T1000 (cell line): ENCODE measurements around the gene FSTL4.

Experiments
- DNase-seq: peaks from one replicate; lab custom pipeline; 2025; ENCODE audit warnings: mixed read lengths; lab: John Stamatoyannopoulos, UW

The FSTL4 gene

DNA sequence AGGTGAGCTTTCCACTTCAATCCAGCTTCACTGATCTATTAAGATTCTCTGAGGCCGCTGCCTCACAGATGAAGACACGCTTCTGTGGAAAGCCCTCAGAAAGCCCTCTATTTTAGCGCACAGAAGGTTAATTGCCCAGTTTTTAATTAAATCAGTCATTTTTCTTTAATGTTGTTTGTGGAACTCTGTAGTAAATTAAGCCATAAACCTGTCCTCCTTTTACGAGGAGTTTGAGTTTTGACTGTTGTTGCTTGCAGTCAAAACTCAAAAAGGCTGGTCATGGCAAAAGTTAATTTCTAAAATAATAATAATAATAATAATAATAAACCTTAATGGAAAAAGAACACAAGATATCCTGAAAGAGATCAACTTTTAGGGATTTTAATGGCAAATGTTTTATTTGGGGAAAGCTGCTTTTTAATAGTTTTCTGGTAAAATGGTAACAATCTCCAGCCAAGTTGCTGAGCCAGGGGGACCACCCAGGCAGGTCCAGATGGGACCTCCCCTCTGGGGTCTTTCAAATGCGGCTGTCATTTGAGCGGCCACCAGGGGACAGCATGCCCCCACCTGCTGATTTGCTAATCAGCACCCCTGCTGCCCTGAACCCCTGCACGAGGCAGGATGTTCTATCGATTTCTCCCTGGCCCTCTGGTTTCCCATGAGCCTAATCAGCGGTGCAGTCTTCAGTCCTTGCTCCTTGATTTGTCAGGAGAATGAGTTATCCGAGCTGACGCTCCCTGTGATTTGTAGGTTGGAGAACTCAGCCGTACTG lies 247.2 kb downstream of the FSTL4 start:
- DNase-seq: no peak

GRCh38 chr5:133363807-133364587 lies 248.3 kb downstream of the FSTL4 start:
- no peak for DNase-seq

DNA sequence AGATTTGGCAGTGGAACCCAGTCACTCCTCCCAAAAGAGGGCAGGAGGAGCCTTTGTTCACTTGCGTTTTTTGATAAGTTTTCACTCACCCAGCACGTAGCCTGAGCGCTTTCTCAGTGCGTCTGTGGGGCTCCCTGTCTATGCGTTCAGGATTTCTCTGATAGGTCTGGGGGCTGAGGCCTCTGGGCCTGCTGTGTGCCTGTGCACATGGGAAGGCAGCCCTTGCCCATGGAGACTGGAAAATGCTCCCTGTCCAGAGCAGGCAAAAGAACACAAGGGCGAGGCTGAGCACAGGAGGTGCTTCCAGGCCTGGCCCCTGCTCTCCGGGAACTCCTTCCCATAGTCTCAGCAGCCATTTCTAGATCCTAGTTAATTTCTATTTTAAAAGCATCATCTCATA lies 249.9 kb downstream of the FSTL4 start:
- DNase-seq: no peak

GRCh38 chr5:133361922-133362321 lies 250.4 kb downstream of the FSTL4 start:
- DNase-seq: no peak

- no peak for DNase-seq
Measured at GRCh38 chr5:133360693-133361472, 251.5 kb downstream of the FSTL4 start.

- DNase-seq: no peak
Measured at GRCh38 chr5:133359861-133360260, 252.5 kb downstream of the FSTL4 start.

DNA sequence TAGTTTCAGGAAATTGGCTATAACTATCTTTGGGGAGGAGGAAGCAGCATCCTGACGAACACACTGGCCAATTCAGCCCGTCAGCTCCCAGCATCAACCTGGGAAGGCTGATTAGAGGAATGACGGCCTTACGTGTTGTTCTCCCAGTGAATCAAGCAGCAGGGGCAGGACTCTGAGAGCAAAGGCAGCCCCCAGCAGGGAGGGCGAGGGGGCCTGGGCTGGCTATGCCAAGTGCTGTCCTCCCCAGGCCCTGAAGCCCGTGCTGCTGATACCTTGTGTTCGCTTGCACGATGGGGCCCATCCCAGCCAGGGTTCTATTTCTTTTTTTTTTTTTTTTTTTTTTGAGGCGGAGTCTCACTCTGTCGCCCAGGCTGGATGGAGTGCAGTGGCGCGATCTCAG lies 254.1 kb downstream of the FSTL4 start:
- DNase-seq: no peak

DNA sequence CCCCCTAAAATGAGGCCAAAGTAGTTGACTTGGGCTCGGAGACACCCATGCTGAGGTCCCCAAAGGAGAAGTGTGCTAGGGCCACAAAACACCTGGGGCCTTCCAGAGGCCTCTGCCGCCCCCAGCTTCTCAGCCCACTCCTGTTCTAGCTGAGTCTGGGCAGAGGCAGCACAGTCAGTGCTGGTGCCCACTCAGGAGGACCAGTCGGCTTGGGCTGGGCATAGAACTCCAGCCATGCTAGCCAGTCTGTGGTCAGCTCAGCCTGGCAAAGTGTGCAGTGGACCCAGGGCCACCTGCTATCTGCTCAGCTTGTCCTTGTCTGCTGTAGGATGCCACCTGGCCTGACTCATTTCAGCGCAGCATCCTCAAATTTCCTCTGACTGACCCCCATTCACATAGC lies 254.6 kb downstream of the FSTL4 start:
- no peak for DNase-seq

- no peak for DNase-seq
Measured at GRCh38 chr5:133356984-133357421, 255.3 kb downstream of the FSTL4 start.

GRCh38 chr5:133356396-133356983 lies 255.9 kb downstream of the FSTL4 start:
- DNase-seq: no peak

DNA sequence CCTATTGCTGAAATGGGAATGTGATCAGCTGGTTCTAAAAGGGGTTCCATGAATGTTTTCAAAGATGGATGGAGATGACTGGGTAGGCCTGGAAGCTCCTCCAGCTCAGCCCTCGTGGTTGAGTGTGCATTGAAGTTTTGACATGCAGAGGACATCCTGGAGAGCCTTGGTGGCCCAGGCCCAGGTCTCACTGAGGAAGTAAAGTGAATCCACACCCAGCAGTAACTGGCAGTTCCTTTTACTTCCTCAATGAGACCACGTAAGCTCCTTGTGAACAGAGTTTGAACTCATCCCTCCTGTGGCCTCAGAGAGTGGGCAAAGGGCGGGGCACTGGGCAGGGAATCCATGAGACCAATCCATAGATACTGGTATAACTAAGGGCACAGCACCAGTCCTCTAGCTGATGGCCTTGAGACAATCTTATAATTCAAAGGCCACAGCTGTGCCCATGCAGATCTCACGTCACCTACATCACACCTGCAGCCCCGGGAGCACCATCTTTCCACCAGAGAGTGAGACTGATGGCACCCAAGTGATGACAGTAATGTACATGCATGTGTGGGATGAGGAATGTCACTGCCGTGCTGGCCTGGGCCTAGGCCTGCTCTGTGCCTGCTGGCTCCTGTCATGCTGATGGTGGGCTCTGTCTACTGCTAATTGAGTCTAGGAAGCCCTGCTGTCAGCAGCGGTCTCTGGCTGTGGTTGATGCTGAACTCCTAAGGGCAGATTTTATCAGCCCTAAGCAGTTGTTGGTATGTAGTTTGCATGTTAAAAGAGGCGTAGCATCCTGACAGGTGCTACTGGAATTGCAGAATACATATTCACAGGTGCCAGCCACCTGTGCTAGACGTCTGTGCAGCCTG lies 257.8 kb downstream of the FSTL4 start:
- DNase-seq: no peak

DNA sequence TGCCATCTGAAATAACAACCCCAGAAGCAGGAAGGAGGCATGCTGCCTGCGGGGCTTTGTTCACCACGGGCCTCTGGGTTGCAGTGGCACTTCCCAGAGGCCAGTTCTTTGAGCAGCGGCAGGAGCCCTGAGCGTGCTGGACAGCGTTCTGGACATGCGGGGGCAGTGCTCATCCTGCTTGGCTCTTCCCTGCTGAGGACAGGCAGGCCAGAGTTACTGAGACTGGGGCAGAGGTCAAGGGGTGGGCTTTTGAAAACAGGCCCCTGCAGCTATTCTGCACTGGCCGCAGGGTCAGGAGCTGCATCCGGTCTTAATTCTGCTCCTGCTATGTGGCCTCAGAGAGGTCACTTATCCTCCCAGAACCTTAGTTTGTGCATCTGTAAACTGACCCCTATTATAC lies 258.6 kb downstream of the FSTL4 start:
- no peak for DNase-seq

DNA sequence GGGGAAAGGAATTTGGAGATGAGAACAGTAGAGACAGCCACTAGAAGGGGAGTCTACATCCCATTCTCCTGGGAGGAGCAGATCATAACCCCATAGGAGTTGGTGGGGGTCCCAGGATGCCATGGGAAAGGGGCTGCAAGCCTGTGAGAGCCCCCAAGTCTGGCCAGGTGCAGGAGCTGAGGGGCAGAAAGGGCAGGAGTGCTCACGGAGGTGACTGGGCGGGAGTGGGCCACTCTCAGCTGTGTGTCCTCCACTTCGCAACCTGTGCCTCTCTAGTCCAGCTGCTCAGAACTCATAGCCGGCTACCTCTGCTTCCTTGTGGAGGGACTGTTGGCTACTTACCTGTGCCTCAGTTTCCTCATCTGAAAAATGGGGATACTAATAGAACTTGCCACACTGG lies 263.9 kb downstream of the FSTL4 start:
- DNase-seq: no peak

DNA sequence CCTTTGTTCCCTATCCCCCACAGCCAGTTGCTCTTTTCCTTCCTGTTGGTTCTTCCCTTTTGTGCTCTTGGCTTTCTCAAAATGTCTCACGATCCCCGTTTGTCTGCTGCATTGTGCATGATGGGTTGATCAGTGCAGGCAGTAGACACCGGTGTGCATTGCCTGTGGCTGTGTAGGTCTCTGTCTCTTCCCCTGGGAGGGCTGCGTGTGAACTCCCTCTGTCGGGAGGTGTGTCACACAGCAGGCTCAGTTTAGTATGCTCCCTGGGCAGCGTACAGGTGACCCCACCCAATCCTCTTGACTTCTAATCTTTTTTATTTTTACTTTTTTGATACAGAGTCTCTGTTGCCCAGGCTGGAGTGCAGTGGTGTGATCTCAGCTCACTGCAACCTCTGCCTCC lies 265.3 kb downstream of the FSTL4 start:
- no peak for DNase-seq

DNA sequence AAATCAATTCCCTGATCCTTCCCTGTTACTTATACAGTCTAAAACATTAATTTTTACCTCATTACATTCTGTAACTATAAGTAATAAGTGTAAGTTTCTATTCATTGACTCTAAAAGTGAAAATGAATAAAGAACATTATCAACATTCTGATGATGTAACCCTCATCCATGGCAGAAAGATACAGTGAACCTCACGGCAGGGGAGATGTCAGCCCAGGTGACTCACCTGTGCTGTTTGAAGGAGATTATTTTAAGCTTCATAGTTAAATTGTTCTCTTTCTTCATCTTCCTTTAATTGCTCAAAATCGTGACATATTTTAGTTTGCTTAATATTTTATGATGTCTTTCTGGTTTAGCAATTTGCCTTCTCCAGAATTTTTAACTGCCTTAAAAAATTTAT lies 268.1 kb downstream of the FSTL4 start:
- no peak for DNase-seq

- DNase-seq: no peak
Measured at GRCh38 chr5:133343196-133343595, 269.1 kb downstream of the FSTL4 start.

DNA sequence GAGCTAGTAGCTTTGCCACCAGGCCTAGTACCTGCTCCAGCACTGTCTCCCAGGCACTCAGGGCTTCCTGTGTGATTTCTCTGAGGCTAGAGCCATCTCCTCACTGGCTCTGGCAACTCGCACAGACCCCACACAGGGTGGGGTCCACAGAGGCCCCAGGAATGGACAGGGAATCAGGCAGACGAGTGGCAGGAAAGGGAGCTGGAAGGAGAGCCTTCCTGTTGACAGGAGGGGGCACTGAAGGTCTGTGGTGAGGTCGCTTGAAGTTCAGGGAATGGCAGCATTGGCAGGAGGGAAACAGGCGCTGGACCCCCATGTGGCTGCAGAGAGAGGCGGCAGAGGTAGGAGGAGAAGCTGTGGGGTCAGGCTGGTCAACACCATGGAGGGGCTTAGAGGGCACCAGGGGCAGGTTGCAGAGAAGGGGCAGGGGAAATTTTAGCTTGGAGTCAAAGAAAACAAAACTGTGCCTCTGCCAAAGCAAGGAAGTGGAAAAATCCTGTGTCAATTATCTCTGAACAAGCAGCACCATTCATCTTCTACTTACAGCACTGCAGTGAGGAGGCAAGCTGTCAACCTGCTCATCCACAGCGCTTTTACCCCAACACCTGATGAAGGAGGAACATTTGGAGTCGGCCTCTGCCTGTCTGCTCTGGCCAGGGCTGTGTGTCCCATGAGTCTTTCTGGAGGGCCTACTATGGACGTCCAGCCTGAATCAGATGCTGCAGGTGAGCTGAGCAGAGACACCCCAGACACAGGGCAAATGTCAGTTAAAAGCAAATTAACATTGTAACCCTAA lies 270.2 kb downstream of the FSTL4 start:
- no peak for DNase-seq

- no peak for DNase-seq
Measured at GRCh38 chr5:133341296-133341695, 271.0 kb downstream of the FSTL4 start.

DNA sequence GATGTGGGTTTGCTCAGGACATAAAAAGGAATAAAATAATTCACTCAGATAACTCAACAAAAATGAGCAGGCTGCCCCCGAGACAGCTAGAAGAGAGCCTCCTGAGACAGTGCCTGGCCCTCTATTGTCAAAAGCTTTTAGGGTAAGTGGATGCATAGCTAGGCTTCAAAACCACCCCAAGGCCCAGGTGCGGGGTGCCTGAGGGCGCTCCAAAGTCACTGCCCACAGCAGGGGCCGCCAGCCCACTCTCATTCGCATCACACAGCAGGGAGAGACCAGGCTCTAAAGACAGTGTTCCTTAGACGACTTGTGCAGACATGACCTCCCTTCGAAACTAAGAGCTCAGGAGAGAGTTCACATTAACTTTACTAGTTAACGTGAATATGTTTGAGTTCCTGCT lies 271.5 kb downstream of the FSTL4 start:
- no peak for DNase-seq

- no peak for DNase-seq
Measured at GRCh38 chr5:133340002-133340755, 272.2 kb downstream of the FSTL4 start.
